Iris pigment epithelial cell (primary cell): ENCODE measurements around the gene CXCL13.
"Not testable (repeated sequence)": the region's sequence is repeated elsewhere in the genome, so short reads cannot be mapped to it uniquely, and the experiment has no call there.

Experiments used
- DNase-seq: peaks from one replicate; pipeline ENCODE4 v3.0.0-alpha.2; 2011; ENCODE audit warnings: low read depth

CXCL13 gene

GRCh38 chr4:77601614-77602187, 3.9 kb upstream of the CXCL13 start:
- DNase-seq, result no peak

DNA sequence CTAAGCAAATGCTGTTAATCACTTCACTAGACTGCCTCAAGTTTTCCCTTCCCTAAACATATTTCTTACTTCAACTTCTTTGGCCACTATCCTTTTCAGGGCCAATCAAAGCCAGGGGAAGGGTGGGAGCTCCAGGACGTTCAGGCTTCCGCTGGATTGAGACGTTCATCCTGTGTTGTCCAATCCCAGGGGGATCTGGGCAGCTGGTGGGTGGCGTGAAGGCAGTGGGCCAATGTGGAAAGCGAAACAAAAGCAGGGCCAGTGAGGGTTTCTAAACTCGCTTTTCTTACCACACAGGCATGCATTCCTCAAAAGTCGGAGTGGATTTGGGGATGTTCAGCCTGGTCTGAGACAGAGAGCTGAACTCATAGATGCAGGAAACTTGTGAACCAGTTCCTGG, 7.6 kb downstream of the CXCL13 start:
- no peak for DNase-seq

- DNase-seq, result no peak
Observed at GRCh38 chr4:77615153-77615552, 9.5 kb downstream of the CXCL13 start.

DNA sequence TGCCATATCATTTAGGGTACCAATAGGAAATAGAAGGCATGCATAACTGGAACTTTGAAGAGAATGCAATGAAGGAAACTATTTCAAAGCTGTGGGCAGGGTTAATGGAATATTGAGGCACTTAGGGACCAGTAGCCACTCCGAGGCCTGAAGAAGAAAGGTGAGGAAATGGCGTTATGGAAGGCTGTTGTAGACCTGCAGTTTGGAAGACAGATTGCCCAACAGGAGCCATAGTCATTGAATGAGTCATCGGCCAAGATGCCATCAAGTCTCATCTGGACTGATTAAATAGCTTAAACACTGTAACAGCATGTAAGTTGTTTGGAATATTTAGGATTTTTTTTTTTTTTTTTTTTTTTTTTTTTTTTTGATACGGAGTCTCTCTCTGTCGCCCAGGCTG, 11.6 kb downstream of the CXCL13 start:
- peak; percentile 38 for DNase-seq

DNA sequence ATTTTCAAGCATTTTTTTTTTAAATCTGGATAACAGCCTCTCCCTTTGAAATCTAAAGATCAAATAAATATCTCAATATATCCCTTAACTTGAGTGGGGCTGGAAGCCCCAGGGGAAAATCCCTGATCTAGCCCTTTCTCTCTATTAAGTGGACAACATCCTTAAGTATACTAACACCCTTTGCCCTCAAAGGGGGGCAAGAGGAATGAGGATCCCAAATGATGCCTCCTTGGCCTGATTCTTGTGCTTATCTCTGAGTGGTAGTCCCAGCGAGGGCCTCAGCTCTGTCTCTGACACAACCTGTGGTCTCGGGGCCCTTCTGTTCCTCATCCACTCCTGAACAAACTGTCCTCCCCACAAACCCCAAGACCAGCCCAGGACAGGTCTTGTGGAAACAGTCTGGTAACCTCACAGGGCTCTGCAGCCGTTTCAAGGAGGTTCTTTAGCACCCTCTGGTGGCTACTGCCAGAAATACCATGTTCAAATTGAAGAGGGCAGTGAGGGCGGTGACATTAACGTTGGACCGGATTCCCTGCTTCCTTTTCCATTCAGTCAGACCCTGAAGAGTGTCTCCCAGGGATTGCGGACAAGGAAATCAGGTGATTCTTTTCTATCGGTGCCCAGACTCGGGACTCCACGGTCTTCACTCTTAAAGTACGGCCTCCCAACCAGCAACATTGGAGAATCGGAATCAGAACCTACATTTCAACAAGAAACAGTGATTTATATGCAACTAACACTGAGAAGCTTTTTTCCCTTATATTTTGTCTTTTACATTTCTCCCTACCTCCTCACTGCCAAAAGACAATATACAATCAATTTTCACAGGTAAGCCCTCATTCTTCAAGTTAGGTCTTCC, 13.0 kb downstream of the CXCL13 start:
- DNase-seq, result peak; percentile 65

DNA sequence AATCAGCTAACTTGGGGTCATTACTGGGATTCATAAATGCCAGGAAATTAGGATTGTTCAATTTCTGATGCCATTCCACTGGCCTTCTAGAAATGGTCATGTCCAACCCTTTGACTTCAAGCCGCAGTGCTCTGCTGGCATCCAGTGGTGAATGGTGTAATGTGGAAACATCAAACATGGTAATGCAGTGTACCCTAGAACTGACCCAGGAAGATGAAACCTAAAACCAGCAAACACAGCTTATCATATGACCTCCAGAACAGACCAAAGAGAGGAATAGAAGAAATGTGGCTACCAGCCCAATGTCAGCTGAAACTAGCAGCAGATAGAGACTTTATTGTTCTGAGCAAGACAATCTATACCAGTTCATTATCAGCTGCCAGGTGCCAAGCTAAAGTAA, 13.8 kb downstream of the CXCL13 start:
- DNase-seq, result peak; percentile 6

DNA sequence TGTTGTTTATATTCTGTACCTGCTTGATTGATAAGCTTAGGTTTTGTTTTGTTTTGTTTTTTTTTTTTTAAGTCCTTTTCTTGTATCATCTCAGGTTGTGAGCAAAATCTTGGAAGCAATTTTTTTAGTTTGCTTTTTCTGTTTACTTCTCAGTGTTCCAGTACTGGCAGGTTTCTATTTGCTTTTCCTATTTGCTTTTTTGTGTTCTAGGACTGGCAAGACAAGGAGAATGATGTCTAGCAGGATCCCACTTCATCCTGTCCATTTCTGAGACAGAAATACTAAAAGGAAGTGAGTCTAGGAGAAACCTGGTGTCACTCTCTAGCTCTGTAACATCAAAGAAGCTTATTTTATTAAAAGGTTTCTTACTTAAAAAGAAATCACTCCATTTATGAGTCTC, 15.6 kb downstream of the CXCL13 start:
- no peak for DNase-seq

GRCh38 chr4:77623091-77623490, 17.5 kb downstream of the CXCL13 start:
- peak; percentile 21 for DNase-seq

DNA sequence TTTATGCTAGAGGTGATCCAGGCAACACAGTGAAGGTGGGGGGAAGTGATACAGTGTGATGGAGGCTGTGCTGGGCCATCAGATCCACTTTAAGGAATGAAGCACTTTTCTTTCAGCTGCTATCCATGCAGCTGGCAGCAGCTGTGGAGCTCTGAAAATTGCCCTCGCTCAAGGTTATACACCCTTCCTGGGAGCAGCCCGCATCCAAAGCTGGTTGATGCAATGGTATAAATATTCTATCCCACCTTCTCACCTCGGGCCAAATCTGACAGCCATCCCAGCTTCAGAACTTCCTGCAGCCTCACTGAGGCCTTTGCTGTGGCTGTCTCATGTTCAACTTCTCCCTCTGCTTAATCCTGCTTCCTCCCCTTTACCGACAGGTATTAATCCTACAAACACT, 18.6 kb downstream of the CXCL13 start:
- DNase-seq, result no peak

DNA sequence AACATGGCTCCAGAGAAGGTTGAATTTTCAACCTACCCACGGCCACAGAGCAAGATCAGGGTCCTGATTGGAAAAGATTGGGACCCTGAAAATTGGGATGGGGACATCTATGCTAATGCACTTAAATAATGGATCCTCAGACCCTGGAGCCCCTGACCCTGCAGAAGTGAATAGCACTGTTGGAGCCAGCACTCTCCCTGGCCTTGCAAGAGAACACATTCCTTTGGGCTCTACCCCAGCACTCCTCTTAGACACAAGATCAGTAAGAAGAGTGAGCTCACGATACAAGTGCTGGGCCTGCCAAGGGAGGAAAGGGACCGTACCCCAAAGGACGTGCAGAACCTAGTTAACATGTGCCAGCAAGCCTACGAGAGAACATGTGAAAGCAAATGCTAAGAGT, 19.9 kb downstream of the CXCL13 start:
- no peak for DNase-seq

DNA sequence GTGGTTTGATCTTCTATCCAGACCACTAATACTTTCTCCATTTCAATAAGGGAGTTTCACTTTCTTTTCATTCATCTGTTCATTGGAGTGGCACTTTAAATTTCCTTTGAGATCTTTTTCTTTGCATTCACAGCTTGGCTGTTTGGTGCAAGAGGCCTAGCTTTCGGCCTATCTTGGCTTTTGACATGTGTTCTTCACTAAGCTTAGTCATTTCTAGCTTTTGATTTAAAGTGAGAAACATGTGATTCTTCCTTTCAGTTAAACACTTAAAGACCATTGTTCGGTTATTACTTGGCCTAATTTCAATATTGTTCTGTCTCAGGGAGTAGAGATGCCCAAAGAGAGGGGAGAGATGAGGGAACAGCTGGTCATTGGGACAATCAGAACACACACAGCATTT, 24.3 kb downstream of the CXCL13 start:
- no peak for DNase-seq

GRCh38 chr4:77631276-77631675, 25.7 kb downstream of the CXCL13 start:
- DNase-seq, result no peak

DNA sequence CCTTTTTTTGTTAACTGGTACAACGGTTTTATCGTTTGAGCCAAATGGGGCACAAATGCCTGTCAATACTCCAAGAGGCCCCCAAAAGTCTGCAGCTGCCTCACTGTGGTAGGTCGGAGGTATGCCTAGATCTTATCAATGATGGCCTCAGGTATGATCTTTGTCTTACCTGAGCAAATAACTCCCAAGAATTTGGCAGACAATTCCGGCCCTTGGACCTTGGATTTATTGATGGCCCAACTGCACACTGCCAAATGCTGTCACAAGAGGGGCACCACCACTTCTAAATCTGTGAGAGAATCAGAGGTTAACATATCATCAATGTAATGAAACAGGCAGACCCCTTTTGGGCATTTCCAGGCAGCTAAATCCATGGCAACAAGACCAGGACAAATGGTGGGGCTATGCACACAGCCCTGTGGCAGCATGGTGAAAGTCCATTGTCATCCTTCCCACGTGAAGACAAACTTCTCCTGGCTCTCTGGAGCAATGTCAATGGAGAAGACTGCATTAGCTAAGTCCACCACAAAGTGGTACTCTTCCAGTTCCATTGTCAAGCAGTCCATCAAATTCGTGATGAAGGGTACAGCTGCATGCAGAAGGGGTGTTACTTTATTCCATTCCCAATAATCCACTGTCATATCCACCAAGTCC, 28.6 kb downstream of the CXCL13 start:
- DNase-seq, result no peak

DNA sequence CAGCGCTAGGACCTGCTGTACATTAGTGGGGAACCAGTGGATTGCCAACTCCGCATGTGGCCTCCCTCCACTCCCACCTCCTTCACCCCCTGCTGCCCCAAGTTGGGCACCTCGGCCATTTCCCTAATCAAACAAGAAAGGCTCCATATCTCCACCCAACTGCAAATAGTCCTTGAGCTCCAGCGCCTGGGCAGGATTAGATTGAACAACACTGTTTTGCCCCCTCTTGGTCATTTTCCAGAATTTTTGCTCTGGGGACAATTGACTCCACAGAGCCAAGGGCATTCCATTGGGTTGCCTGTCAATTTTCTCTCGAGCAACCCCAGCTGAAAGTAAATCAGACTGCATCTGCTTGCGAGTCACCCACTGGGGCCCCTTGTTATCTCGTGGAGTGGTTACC, 29.6 kb downstream of the CXCL13 start:
- DNase-seq, result no peak

GRCh38 chr4:77635876-77636275, 30.3 kb downstream of the CXCL13 start:
- no peak for DNase-seq

GRCh38 chr4:77636902-77637301, 31.3 kb downstream of the CXCL13 start:
- DNase-seq, result peak; percentile 91

DNA sequence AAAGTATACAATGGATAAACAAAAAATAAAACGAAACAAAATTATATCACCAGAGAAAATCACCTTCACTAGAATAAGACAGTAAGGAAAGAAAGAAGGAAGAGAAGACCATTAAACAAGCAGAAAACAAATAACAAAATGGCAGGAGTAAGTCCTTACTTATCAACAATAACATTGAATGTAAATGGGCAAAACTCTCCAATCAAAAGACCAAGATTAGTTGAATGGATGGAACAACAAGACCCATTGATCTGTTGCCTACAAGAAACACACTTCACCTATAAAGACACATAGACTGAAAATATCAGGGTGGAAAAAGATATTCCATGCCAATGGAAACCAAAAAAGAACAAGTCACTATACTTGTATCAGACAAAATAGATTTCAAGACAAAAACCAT, 38.4 kb downstream of the CXCL13 start:
- DNase-seq, result not testable (repeated sequence)

GRCh38 chr4:77650787-77651186, 45.2 kb downstream of the CXCL13 start:
- DNase-seq, result no peak

- DNase-seq, result no peak
Observed at GRCh38 chr4:77651820-77652219, 46.2 kb downstream of the CXCL13 start.

GRCh38 chr4:77652237-77652897, 46.7 kb downstream of the CXCL13 start:
- no peak for DNase-seq

- no peak for DNase-seq
Observed at GRCh38 chr4:77653162-77653758, 47.6 kb downstream of the CXCL13 start.

DNA sequence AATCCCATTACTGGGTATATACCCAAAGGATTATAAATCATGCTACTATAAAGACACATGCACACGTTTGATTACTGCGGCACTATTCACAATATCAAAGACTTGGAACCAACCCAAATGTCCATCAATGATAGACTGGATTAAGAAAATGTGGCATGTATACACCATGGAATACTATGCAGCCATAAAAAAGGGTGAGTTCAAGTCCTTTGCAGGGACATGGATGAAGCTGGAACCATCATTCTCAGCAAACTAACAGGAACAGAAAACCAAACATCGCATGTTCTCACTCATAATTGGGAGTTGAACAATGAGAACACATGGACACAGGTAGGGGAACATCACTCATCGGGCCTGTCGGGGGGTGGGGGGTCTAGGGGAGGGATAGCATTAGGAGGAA, 54.7 kb downstream of the CXCL13 start:
- not testable (repeated sequence) for DNase-seq
